ENCODE measurements around the gene DGKI. TPM values are rescaled to one million over a fixed set of nuclear protein-coding genes. Genes with fewer than 3 reads are reported as not detected.
A peak's percentile ranks its signal among the peaks of the same experiment; 100 is the strongest.

The DGKI gene
- total and polyA plus RNA-seq, 4 donors = 0.03 to 1.5 (median 0.33) TPM

DNA sequence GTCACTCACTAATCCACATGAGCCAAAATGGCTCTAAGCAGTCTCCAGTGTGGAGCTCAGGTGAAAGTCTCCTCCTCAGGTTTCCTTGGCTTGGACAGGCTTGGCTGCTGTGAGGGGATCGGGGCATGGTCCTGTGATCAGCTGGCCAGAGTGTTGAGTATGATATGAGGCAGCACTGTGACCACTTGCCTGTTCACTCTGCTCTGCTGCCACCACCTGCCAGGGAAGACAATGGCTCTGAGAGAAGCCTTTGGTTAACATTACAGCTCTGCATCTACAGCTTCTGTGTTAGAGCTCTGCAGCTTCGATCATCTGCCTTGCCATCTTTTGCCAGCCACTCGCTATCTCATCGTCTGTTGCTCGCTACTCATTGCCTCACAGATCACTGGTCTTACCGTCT is 483.1 kb downstream of the DGKI start:
- DNase-seq (no peak), ATAC-seq (ENCODE audit: insufficient read depth, low FRiP score) (no peak)
- 93 to 94% methylated on average over 6 of the region's 6 CpGs for WGBS, 2 donors
- no peaks in the 10 kb centered on the region for H3K27me3 ChIP-seq (ENCODE audit: control insufficient read depth in 3 of 3, insufficient read depth in 3 of 3, low read length in 2 of 3)
- no peaks in the 10 kb centered on the region for H3K36me3 ChIP-seq (ENCODE audit: control insufficient read depth in 4 of 4, insufficient read depth in 4 of 4, low read length in 4 of 4)
- H3K9ac ChIP-seq (ENCODE audit: insufficient read depth in 1 of 2, low read length in 2 of 2) = no peak overlapping the region
- no peaks in the 10 kb centered on the region for H3K4me1 ChIP-seq (ENCODE audit: control insufficient read depth in 5 of 5, insufficient read depth in 5 of 5, low read length in 5 of 5)
- no peak overlapping the region for H3K27ac ChIP-seq (ENCODE audit: low read depth in 1 of 2, low read length in 1 of 2)
- TF ChIP-seq, protein P1, sequence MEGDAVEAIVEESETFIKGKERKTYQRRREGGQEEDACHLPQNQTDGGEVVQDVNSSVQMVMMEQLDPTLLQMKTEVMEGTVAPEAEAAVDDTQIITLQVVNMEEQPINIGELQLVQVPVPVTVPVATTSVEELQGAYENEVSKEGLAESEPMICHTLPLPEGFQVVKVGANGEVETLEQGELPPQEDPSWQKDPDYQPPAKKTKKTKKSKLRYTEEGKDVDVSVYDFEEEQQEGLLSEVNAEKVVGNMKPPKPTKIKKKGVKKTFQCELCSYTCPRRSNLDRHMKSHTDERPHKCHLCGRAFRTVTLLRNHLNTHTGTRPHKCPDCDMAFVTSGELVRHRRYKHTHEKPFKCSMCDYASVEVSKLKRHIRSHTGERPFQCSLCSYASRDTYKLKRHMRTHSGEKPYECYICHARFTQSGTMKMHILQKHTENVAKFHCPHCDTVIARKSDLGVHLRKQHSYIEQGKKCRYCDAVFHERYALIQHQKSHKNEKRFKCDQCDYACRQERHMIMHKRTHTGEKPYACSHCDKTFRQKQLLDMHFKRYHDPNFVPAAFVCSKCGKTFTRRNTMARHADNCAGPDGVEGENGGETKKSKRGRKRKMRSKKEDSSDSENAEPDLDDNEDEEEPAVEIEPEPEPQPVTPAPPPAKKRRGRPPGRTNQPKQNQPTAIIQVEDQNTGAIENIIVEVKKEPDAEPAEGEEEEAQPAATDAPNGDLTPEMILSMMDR (IDR thresholded peaks at IDR 0.05; ENCODE audit: control extremely low read depth, extremely low read depth) = no peak
- no peak overlapping the region for H3K4me3 ChIP-seq
- peaks cover under 1 to 24% (median 4%) of the 10 kb centered on the region in 4 donors for H3K9me3 ChIP-seq (ENCODE audit: control insufficient read depth in 4 of 4, insufficient read depth in 3 of 4, low read length in 3 of 4)

GRCh38 chr7:137360087-137360679 is 486.6 kb downstream of the DGKI start:
- ATAC-seq (ENCODE audit: insufficient read depth, low FRiP score) = no peak
- Histone ChIP-seq H3K4me1 (ENCODE audit: control insufficient read depth in 5 of 5, insufficient read depth in 5 of 5, low read length in 5 of 5) (peaks cover 0 to 2% (median 0%) of the 10 kb centered on the region in 5 donors), H3K27ac (ENCODE audit: low read depth in 1 of 2, low read length in 1 of 2) (no peak overlapping the region), H3K27me3 (ENCODE audit: control insufficient read depth in 3 of 3, insufficient read depth in 3 of 3, low read length in 2 of 3) (no peaks in the 10 kb centered on the region), H3K9me3 (ENCODE audit: control insufficient read depth in 4 of 4, insufficient read depth in 3 of 4, low read length in 3 of 4) (peaks cover 2 to 24% (median 4%) of the 10 kb centered on the region in 4 donors), H3K36me3 (ENCODE audit: control insufficient read depth in 4 of 4, insufficient read depth in 4 of 4, low read length in 4 of 4) (no peaks in the 10 kb centered on the region), H3K4me3 (no peak overlapping the region), H3K9ac (ENCODE audit: insufficient read depth in 1 of 2, low read length in 2 of 2) (no peak overlapping the region)
- TF ChIP-seq, protein P1 (IDR thresholded peaks at IDR 0.05; ENCODE audit: control extremely low read depth, extremely low read depth) = no peak
- no peak for DNase-seq
- 36 to 85% methylated on average over 1 of the region's 1 CpG for WGBS, 2 donors

DNA sequence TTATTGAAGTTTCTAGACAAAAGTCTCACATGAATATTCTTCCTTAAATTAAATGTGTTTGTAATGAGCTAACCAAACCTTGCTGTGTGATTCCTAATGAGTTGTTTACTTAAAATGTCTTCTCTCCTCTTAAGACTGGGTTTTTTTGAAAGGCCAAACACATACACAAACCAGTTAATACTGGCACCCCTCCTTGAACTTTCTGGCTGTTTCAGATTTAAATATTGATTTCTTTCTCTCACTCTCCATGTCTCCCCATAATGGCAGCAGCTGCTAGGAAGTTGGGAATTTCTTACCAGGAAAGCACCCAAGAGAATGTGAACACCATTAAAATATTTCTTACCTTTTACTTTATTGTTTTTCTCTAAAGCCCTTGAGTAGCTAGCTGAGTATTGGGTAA is 491.8 kb downstream of the DGKI start:
- no peak overlapping the region for H3K4me3 ChIP-seq
- H3K9ac ChIP-seq (ENCODE audit: insufficient read depth in 1 of 2, low read length in 2 of 2) = no peak overlapping the region
- no peaks in the 10 kb centered on the region for H3K36me3 ChIP-seq (ENCODE audit: control insufficient read depth in 4 of 4, insufficient read depth in 4 of 4, low read length in 4 of 4)
- ATAC-seq (ENCODE audit: insufficient read depth, low FRiP score) = no peak
- TF ChIP-seq, protein P1 (IDR thresholded peaks at IDR 0.05; ENCODE audit: control extremely low read depth, extremely low read depth) = no peak
- peaks cover 2 to 4% (median 3%) of the 10 kb centered on the region in 4 donors for H3K9me3 ChIP-seq (ENCODE audit: control insufficient read depth in 4 of 4, insufficient read depth in 3 of 4, low read length in 3 of 4)
- peaks cover 0 to 21% (median 0%) of the 10 kb centered on the region in 5 donors for H3K4me1 ChIP-seq (ENCODE audit: control insufficient read depth in 5 of 5, insufficient read depth in 5 of 5, low read length in 5 of 5)
- H3K27ac ChIP-seq (ENCODE audit: low read depth in 1 of 2, low read length in 1 of 2) = no peak overlapping the region
- DNase-seq = no peak
- no peaks in the 10 kb centered on the region for H3K27me3 ChIP-seq (ENCODE audit: control insufficient read depth in 3 of 3, insufficient read depth in 3 of 3, low read length in 2 of 3)

DNA sequence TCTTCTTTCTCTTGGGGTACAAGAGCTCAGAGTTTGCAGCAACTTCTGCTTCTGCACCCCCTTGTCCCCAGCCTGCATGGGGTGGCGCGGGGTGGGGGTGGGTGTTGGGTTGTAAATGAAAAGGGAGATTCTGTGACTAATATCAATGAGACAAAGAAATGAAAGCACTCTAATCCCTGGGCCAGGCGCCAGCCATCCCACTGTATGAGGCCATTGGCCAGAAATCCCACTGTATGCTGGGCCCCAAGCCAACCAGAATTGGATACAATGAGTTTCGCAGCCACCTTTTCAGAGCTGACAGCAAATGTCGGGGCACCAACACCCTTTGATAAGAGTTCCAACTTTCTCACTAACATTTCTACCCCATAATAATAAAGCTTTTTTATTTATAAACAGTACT is 492.4 kb downstream of the DGKI start:
- Histone ChIP-seq H3K36me3 (ENCODE audit: control insufficient read depth in 4 of 4, insufficient read depth in 4 of 4, low read length in 4 of 4) (no peaks in the 10 kb centered on the region), H3K9ac (ENCODE audit: insufficient read depth in 1 of 2, low read length in 2 of 2) (no peak overlapping the region), H3K27me3 (ENCODE audit: control insufficient read depth in 3 of 3, insufficient read depth in 3 of 3, low read length in 2 of 3) (no peaks in the 10 kb centered on the region), H3K4me1 (ENCODE audit: control insufficient read depth in 5 of 5, insufficient read depth in 5 of 5, low read length in 5 of 5) (peaks cover 0 to 21% (median 0%) of the 10 kb centered on the region in 5 donors), H3K4me3 (no peak overlapping the region), H3K9me3 (ENCODE audit: control insufficient read depth in 4 of 4, insufficient read depth in 3 of 4, low read length in 3 of 4) (peaks cover 0 to 2% (median 2%) of the 10 kb centered on the region in 4 donors), H3K27ac (ENCODE audit: low read depth in 1 of 2, low read length in 1 of 2) (no peak overlapping the region)
- ATAC-seq (ENCODE audit: insufficient read depth, low FRiP score) (no peak), DNase-seq (peak; percentile 90 to 94 (median 94))
- 55 to 80% methylated on average over 5 of the region's 5 CpGs for WGBS, 2 donors
- TF ChIP-seq, protein P1 (IDR thresholded peaks at IDR 0.05; ENCODE audit: control extremely low read depth, extremely low read depth) = no peak

All from lung (tissue), 12 donors.